Cardiac muscle cell (in vitro differentiated cells and primary cell): Measurements from ENCODE around the gene ADAMTS2. TPM values are rescaled to one million over a fixed set of nuclear protein-coding genes. Genes with fewer than 3 reads are reported as not detected.

ENCODE experiments used
- DNase-seq, 2 donors: peaks; one replicate each; pipeline versions ENCODE4 v3.0.0 to v3.0.0-alpha.2; 2010 to 2017; ENCODE audit warnings: low read depth in 1 of 2, low spot score in 1 of 2
- H3K27ac ChIP-seq: fragments of 200-600 bp; sonication (generic); 2 replicates; pipeline ENCODE4 v1.5.1; 2016
- H3K27me3 ChIP-seq: fragments of 200-600 bp; sonication (generic); 2 replicates; pipeline ENCODE4 v1.6.0; 2016; ENCODE audit warnings: control low read depth
- H3K36me3 ChIP-seq: fragments of 200-600 bp; sonication (generic); 2 replicates; pipeline ENCODE4 v1.5.1; 2016; ENCODE audit warnings: control low read depth
- H3K4me1 ChIP-seq: fragments of 200-600 bp; sonication (generic); 2 replicates; pipeline ENCODE4 v1.8.1; 2017; ENCODE audit warnings: low read depth, mild to moderate bottlenecking, mixed run types
- H3K4me3 ChIP-seq: fragments of 200-600 bp; sonication (generic); 2 replicates; pipeline ENCODE4 v1.5.1; 2016; ENCODE audit warnings: mild to moderate bottlenecking
- H3K9me3 ChIP-seq: fragments of 200-600 bp; sonication (generic); 2 replicates; pipeline ENCODE4 v1.5.1; 2017; ENCODE audit warnings: low read depth, mild to moderate bottlenecking, control low read depth
- polyA plus RNA-seq: library from polyadenylated mRNA; unstranded; fragments of >200 nt; fragmentation: Nextera tagmentation; extraction: Ambion mirVana; gene quantifications from 2 replicates; pipeline ENCODE4 v1.2.1, GENCODE V29; 2016
- total RNA-seq: library from RNA; depleted of rRNA; stranded (reverse); fragments of >200 nt; gene quantifications from 2 replicates; pipeline ENCODE4 v1.2.3, GENCODE V29; 2016
- TF ChIP-seq, protein P1 (sequence below): IDR thresholded peaks from 2 replicates; pipeline ENCODE4 v1.5.1; 2012; ENCODE audit warnings: low read depth, mild to moderate bottlenecking, low read length

ADAMTS2 gene
- total and polyA plus RNA-seq, 2 experiments from 2014 or later, result 3.1 to 8.8 TPM

DNA sequence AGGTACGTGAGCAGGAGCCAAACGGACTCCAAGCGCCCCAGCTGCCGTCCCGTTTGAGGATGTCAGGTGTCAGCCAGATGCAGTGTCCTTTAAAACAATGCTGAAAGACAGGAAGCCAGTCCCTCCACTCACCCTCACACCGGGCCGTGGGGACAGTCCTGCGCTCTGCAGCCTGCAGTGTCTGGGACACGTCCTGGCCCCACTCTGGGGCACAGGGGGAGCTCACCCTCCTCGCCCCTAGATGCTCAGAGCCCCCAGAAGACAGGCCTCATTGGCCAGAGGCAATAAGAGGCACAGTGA is 205.4 kb downstream of the ADAMTS2 start:
- Histone ChIP-seq H3K4me1 (peaks cover 4% of the 10 kb centered on the region), H3K9me3 (no peaks in the 10 kb centered on the region), H3K27ac (no peak overlapping the region), H3K27me3 (no peaks in the 10 kb centered on the region), H3K36me3 (no peaks in the 10 kb centered on the region), H3K4me3 (no peak overlapping the region)
- no peak for DNase-seq
- TF ChIP-seq, protein P1, sequence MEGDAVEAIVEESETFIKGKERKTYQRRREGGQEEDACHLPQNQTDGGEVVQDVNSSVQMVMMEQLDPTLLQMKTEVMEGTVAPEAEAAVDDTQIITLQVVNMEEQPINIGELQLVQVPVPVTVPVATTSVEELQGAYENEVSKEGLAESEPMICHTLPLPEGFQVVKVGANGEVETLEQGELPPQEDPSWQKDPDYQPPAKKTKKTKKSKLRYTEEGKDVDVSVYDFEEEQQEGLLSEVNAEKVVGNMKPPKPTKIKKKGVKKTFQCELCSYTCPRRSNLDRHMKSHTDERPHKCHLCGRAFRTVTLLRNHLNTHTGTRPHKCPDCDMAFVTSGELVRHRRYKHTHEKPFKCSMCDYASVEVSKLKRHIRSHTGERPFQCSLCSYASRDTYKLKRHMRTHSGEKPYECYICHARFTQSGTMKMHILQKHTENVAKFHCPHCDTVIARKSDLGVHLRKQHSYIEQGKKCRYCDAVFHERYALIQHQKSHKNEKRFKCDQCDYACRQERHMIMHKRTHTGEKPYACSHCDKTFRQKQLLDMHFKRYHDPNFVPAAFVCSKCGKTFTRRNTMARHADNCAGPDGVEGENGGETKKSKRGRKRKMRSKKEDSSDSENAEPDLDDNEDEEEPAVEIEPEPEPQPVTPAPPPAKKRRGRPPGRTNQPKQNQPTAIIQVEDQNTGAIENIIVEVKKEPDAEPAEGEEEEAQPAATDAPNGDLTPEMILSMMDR, result no peak

GRCh38 chr5:179139111-179139935 is 205.9 kb downstream of the ADAMTS2 start:
- H3K36me3 ChIP-seq, result no peaks in the 10 kb centered on the region
- no peaks in the 10 kb centered on the region for H3K27me3 ChIP-seq
- H3K9me3 ChIP-seq, result no peaks in the 10 kb centered on the region
- no peak overlapping the region for H3K4me3 ChIP-seq
- peaks cover 4% of the 10 kb centered on the region for H3K4me1 ChIP-seq
- no peak overlapping the region for H3K27ac ChIP-seq
- TF ChIP-seq, protein P1, result no peak
- no peak for DNase-seq

- Histone ChIP-seq H3K27me3 (no peaks in the 10 kb centered on the region), H3K36me3 (no peaks in the 10 kb centered on the region), H3K4me1 (peaks cover 4% of the 10 kb centered on the region), H3K27ac (no peak overlapping the region), H3K9me3 (no peaks in the 10 kb centered on the region), H3K4me3 (no peak overlapping the region)
- TF ChIP-seq, protein P1, result no peak
- no peak for DNase-seq
Observed at GRCh38 chr5:179138568-179138925, 206.7 kb downstream of the ADAMTS2 start.

DNA sequence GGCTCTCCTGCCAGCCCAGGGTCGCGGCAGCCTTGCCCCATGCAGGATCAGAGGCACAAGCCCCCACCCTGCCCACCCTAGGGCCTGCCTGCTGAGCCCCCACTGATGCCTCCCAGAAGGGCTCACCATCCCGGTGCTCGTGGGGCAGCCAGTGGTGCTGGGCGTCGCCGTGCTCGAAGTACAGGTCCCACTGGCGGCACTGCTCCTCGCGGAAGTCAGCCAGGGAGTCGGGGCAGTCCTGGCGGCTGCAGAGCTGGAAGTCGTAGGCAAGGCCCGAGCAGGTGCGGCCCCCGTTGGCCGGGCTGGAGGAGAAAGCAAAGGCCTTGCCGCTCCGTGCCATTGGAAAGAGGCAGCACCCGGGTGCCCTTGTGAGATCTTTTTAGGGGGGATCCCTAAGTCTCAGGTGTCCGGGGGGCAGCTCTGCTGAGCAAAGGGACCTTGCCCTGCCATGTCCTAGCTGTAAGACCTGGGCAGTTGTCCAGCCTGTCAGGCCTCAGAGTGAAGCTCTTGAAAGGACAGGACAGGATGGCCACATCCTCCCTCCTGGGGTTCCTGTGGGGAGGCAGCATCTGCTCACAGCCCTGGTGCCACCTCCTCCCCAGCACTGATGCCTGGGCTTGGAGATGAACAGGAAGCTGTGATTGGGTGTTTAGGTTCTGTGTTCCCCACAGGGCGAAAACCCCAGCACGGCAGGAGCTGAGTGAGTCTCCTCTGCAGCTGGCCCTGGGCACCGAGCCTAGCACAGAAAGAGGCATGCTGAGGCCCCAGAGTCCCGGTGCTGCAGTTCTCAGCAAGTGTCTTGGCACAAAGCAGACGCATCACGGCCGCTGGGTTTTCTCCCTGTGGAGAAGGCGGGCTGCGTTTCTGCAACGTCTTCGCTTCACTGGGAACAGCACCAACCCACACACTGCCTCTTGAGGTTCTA is 207.4 kb downstream of the ADAMTS2 start:
- H3K4me1 ChIP-seq, result peaks cover 4% of the 10 kb centered on the region
- no peak for DNase-seq
- H3K36me3 ChIP-seq, result no peaks in the 10 kb centered on the region
- no peaks in the 10 kb centered on the region for H3K27me3 ChIP-seq
- H3K4me3 ChIP-seq, result no peak overlapping the region
- H3K27ac ChIP-seq, result no peak overlapping the region
- TF ChIP-seq, protein P1, result no peak
- no peaks in the 10 kb centered on the region for H3K9me3 ChIP-seq

GRCh38 chr5:179137016-179137642 is 208.1 kb downstream of the ADAMTS2 start:
- no peaks in the 10 kb centered on the region for H3K9me3 ChIP-seq
- peaks cover 4% of the 10 kb centered on the region for H3K4me1 ChIP-seq
- no peak for DNase-seq
- H3K4me3 ChIP-seq, result no peak overlapping the region
- TF ChIP-seq, protein P1, result no peak
- H3K27ac ChIP-seq, result no peak overlapping the region
- no peaks in the 10 kb centered on the region for H3K36me3 ChIP-seq
- no peaks in the 10 kb centered on the region for H3K27me3 ChIP-seq
